COLO668 (cell line): Measurements from ENCODE around the gene LGALS3BP.

Experiments used
- DNase-seq: peaks from one replicate; lab custom pipeline; 2025; ENCODE audit not compliant: unreplicated experiment; lab: John Stamatoyannopoulos, UW

Gene LGALS3BP

GRCh38 chr17:78922816-78923498 is 56.8 kb downstream of the LGALS3BP start:
- no peak for DNase-seq

GRCh38 chr17:78921437-78921971 is 58.2 kb downstream of the LGALS3BP start:
- no peak for DNase-seq
